Measurements from ENCODE around the gene C12orf76.
"Not testable (repeated sequence)": the region's sequence is repeated elsewhere in the genome, so short reads cannot be mapped to it uniquely, and the experiment has no call there.

Gene C12orf76

DNA sequence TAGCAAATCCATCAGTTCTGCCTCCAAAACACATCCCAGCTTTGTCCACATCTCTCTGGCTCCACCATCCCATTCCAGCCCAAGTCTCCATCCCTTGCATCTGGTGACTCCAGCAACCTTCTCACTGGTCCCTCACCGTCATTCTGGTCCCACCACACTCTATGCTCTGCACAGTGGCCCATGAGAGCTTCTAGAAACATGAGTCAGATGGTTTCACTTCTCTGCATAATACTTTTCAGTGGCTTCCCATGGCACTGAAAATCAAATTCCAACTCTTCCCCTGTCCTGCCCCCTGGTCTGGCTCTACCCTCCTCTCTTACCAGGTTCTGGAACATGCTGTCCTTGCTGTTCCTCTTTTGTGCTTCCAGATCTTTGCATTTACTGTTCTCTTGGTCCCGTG is 17.2 kb upstream of the C12orf76 start:
- no peak for DNase-seq

DNA sequence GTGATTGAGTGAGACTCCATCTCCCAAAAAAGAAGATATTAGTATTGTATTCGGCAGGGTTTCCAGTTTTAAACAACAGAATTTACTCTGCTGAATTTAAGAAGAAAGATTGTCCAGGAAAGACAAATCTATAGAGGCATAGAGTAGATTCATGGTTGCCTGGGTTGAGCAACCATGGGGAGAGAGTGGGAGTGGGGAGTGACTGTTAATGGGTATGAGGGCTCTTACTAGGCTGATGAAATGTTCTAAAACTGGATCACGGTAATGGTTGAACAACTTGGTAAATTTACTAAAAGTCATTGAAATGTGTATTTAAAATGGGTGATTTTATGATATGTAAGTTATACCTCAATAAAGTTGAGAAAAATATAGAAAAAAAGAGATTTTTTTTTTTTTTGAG is 13.9 kb upstream of the C12orf76 start:
- no peak for DNase-seq

DNA sequence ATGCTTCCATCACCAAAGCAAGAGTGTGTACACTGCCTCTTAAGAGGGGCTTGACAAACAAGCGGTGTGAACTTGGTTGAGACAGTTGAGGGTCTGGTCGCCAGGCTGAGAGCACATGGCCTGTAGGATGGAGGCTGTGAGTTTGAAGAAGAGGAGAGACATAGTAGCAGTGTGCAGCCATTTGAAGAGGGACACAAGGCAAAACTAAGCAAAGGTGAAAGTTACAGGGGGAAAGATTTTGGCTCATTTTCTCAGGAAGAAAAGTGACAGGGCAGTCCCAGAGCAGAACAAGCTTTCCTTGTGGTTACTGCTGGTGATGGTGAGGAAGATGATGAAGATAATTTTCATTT is 11.3 kb upstream of the C12orf76 start:
- no peak for DNase-seq

DNA sequence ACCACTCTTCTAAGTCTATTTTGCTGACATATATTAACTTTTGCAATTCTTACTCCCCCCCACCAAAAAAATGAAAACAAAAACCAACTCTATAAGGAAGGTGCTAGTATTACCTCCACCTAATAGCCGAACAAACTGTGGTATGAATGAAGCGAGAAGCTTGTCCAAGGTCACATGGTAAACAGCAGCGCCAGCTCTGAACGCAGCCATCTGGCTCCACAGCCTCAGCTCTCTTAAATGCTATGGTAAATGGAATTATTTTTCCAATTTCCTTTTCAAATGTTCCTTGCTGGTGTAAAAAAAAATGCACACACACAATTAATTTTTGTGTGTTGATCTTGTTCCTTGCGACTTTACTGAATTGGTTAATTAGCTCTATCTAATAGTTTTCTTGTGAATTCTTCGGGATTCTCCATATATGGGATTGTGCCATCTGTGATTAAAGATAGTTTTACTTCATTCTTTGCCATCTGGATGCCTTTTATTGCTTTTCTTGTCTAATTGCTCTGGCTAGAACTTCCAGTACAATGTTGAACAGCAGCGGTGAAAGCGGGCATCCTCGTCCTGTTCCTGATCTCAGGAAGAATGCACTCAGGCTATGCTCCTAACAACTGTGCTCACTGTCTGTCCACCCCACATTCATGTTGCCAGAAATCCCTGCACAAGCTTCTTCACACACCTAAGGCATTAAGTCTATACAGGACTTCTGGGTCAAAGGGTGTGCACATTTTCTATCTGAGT is 10.7 kb upstream of the C12orf76 start:
- DNase-seq, result no peak

GRCh38 chr12:110056643-110057042 is 8.3 kb upstream of the C12orf76 start:
- DNase-seq, result not testable (repeated sequence)

DNA sequence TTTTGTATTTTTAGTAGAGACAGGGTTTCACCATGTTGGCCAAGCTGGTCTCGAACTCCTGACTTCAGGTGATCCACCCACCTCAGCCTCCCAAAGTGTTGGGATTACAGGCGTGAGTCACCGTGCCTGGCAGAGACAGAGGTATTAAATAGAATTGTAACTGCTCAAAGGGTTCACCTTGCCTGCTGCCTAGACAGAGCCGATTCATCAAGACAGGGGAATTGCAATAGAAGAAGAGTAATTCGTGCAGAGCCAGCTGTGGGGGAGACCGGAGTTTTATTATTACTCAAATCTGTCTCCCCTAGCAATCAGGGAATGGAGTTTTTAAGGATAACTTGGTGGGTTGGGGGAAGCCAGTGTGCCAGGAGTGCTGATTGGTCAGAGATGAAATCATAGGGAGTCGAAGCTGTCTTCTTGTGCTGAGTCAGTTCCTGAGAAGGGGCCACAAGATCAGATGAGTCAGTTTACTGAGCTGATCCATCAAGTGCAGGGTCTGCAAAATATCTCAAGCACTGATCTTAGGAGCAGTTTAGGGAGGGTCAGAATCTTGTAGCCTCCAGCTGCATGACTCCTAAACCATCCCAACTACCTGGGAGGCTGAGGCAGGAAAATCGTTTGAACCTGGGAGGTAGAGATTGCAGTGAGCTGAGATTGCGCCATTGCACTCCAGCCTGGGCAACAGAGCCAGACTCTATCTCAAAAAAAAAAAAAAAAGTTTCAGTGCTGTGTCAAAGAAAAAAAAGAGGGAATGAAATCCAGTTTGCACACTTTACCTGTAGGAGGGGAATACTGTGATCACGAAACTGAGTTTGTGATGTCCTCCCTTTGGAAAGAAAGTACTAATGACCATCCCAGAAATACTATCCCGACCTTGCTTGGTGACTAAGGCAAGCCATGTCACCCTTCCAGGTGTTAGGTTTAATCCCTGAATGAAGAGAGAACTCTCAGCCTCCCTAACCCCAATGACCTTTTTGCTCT is 7.3 kb upstream of the C12orf76 start:
- peak in 17 of 56 donors; percentile 6 to 69 (median 31) for DNase-seq

GRCh38 chr12:110050927-110051326 is 2.6 kb upstream of the C12orf76 start:
- DNase-seq, result no peak

- not testable (repeated sequence) for DNase-seq
These were observed 1.3 kb upstream of the C12orf76 start for GRCh38 chr12:110049666-110050065.

DNA sequence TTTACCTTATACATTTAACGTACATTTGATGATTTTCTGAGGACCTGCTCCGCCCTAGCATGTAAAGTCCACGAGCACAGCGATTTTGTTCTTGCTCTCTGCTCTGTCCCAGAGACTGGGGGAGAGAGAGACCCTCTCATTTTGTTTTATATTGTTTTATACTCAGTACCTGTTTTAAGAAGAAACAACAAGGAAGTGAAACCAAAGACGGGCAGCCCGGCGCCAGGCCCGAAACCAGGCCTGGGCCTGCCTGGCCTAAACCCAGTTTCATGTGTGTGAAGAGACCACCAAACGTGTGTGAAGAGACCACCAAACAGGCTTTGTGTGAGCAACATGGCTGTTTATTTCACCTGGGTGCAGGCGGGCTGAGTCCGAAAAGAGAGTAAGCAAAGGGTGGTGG is 712 bp upstream of the C12orf76 start:
- DNase-seq, result peak in 1 of 56 donors; percentile 10

DNA sequence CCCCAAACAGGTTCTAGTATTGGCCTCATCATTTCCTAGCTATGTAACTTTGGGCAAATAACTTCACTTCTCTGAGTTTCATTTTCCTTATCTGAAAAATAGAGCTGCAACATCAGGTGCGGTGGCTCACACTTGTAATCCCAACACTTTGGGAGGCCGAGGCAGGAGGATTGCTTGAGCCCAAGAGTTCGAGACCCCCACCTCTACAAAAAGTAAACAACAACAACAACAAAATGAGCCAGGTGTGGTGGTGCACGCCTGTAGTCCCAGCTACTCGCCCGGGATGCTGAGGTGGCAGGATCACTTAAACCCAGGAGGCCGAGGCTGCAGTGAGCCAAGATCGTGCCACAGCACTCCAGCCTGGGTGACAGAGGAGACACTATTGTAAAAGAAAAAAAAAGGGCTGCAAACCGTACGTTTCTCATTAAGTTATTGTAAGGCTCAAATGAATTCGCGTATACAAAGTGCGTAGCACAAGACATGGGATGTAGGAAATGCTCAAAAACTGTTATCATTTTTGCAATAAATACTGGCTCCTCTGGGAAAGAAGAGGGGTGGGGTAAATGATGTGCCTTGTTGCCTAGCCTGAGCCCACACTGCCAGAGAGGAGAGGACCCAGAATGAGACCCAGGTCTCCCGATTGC is 903 bp downstream of the C12orf76 start:
- no peak for DNase-seq

GRCh38 chr12:110046451-110047187 is 1.7 kb downstream of the C12orf76 start:
- DNase-seq, result no peak

DNA sequence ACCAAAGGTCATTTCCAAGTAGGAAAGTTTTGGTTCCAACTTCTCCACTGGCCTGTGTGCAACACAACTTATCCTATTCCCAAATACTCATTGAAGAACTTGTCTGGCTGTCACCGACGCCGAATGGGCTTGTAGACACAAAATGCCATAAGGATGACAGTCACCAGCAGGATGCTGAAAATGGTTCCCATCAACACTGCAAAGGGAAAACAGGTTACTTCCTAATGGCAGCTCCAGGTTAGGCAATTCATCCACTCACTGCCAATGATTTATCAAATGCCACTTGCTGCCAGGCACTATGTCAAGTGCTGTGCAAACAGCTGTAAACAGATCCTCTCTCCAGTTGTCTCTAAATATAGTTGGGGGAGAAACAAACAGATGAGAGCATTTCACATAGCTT is 6.1 kb downstream of the C12orf76 start:
- no peak for DNase-seq

- no peak for DNase-seq
These were observed 9.1 kb downstream of the C12orf76 start for GRCh38 chr12:110039085-110039807.

DNA sequence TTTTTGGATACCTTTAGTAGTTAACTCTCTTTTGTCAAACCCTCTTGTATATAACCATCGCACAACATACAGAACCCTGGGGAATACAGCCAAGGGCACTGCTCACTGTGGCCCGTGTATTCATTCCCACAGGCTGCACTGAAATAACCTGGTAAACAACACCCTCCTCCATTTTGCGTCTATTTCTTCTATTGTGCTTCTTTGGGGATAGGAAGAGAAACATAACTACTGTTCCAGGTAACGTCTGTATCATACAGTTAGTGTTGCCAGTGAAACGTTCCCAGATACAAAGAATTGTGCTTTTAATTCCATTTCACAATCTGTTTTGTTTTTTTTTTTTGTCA is 9.6 kb downstream of the C12orf76 start:
- no peak for DNase-seq

DNA sequence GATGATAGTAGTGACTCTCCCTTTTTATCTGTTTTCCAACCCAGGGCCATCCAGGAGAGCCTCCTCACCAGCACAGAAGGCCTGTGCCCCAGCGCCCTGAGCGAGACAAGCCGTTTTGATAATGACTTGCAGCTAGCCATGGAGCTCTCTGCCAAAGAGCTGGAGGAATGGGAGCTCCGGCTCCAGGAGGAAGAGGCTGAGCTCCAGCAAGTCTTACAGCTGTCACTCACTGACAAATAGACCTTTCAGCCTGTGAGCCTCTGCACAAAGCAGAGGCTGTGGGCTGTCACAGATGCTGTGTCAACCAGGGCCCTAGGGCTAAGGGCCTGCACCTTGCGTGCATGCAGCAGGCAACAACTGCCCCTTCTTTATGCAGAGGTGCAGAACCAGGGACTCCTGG is 11.0 kb downstream of the C12orf76 start:
- DNase-seq, result peak in 36 of 56 donors; percentile 12 to 75 (median 36)

DNA sequence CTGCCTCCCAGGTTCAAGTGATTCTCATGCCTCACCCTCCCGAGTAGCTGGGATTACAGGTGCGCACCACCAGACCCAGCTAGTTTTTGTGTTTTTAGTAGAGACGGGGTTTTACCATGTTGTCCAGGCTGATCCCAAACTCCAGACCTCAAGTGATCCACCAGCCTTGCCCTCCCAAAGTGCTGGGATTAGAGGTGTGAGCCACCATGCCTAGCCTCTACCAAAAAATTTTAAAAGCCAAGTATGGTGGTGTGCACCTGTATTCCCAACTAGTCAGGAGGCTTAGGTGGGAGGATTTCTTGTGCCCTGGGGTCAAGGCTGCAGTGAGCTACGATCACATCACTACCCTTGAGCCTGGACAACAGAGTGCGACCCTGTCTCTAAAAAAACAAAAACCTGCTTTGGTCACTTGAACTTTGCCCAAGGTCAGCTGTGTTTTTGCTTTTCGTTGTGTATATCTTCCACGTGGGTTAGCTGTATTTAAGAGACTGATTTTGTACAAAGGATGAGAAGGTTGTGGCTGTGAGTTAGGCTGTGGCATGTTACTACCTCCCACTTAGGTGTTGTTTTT is 12.7 kb downstream of the C12orf76 start:
- DNase-seq, result no peak

DNA sequence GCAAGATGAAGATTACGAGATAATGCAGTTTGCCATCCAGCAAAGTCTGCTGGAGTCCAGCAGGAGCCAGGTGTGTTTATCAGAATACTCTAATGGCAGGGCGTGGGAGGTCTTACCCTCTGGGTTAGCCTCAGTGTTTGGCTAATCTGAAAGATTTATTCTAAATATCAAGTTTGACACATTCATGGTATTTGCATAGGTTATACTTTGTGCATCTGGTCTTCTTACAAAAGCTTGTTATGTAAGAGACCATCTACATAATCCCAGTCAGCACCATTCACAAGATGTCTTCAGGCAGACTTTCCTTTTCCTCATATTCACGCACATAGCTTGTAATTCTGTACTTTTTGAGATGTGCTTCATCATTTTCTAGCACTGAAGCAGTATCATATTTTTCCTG is 14.4 kb downstream of the C12orf76 start:
- no peak for DNase-seq

GRCh38 chr12:110029290-110029815 is 19.0 kb downstream of the C12orf76 start:
- no peak for DNase-seq

DNA sequence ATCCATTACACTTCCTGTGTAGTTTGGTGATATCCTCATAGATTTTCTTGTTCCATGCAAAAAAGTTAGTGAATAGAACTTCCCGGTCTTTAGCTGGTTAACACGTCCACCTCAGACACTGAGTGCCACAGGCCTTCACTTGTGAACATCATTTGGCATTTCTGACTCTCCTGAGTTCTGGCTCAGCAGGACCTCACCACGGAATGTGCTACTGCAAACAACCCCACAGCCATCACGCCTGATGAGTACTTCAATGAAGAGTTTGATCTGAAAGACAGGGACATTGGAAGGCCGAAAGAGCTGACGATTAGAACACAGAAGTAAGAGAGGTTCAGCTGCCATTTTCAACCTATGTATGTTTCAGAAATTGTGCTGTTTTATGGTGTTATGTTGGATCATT is 20.0 kb downstream of the C12orf76 start:
- no peak for DNase-seq

DNA sequence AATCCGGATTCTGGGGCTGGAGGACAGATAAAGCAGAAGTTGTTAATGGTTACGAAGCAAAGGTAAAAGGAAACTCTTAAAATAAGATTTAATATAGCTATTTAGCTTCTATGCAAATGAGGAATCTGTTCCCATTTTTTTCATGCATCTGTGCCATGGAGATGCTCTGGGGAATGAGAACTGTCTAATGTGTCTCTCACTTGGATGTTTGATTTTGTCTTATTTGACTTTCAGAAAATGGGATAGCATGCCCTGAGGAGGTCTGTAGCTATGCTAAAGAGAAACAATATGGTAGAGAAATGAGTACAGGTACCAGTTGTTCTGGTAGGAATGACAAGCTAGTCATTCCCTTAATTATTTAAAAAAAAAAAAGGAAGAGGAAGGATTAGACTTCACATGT is 24.3 kb downstream of the C12orf76 start:
- no peak for DNase-seq

Data from nucleus accumbens (tissue), 56 donors.